ENCODE measurements around the gene DEFB119. TPM values are rescaled to one million over a fixed set of nuclear protein-coding genes. Genes with fewer than 3 reads are reported as not detected.

Gene DEFB119
- total RNA-seq, 1 experiment from 2014 or later, result not detected

DNA sequence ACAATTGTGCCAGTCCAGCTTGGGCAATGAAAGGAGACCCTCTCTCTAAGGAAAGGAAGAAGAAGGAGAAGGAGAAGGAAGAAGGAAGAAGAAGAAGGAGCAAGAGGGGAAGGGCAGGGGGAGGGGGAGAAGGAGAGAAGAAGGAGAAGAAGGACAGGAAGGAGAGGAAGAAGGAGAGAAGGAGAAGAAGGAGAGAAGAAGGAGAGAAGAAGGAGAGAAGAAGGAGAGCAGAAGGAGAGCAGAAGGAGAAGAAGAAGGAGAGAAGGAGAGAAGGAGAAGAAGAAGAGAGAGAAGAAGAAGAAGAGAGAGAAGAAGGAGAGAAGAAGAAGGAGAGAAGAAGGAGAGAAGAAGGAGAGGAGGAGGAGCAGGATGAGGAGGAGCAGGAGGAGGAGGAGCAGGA, 59.5 kb downstream of the DEFB119 start:
- no peaks in the 10 kb centered on the region for H3K4me1 ChIP-seq (ENCODE audit: control insufficient read depth in 1 of 2, insufficient read depth in 2 of 2, low read length in 2 of 2)
- BruUV-seq (replicated peaks), result no TSS peak
- ChIA-PET CTCF (no interaction called here), RAD21 (ENCODE audit: low non-redundant PET in 1 of 2, low total read pairs in 2 of 2, uncharacterized antibody in 2 of 2, unreplicated experiment in 2 of 2) (no interaction called here), POLR2A (no interaction called here)
- no peaks in the 10 kb centered on the region for H3K9me2 ChIP-seq (ENCODE audit: insufficient read depth)
- no peaks in the 10 kb centered on the region for H3K36me3 ChIP-seq (ENCODE audit: control insufficient read depth in 1 of 2, insufficient read depth in 2 of 2, low read length in 2 of 2)
- DNase-seq (ENCODE audit: low read depth, low spot score) (no peak), ATAC-seq (no peak)
- intact Hi-C loops (cut with micrococcal nuclease), result no loop called here
- H3K4me2 ChIP-seq (ENCODE audit: low read length), result no peak overlapping the region
- H3K79me2 ChIP-seq (ENCODE audit: insufficient read depth, low read length), result no peaks in the 10 kb centered on the region
- no peak overlapping the region for H3K4me3 ChIP-seq (replicated peaks in 1 of 2; ENCODE audit: low read depth in 1 of 2, low read length in 2 of 2)
- no peak overlapping the region for H3K27ac ChIP-seq (ENCODE audit: low read depth, low read length)
- no peaks in the 10 kb centered on the region for H3K9me3 ChIP-seq (ENCODE audit: control insufficient read depth in 1 of 2, insufficient read depth in 1 of 2, low read depth in 1 of 2, low read length in 2 of 2)
- no peaks in the 10 kb centered on the region for H4K20me1 ChIP-seq (ENCODE audit: insufficient read depth)
- H2AFZ ChIP-seq (ENCODE audit: low read depth, low read length, poor library complexity, severe bottlenecking), result no peak overlapping the region
- H3K27me3 ChIP-seq (ENCODE audit: insufficient read depth, low read length), result peaks cover 20% of the 10 kb centered on the region; the same call in 1 of the 2 replicates
- H3K9ac ChIP-seq (ENCODE audit: low read length), result no peak overlapping the region
- no peak for TF ChIP-seq EZH2phosphoT487 (IDR thresholded peaks at IDR 0.05; ENCODE audit: borderline replicate concordance)
- no peak for TF ChIP-seq SIN3A (IDR thresholded peaks at IDR 0.05; ENCODE audit: low read depth)
- TF ChIP-seq ZFX (IDR thresholded peaks at IDR 0.05), result no peak
- TF ChIP-seq TCF7L2 (IDR thresholded peaks at IDR 0.05; ENCODE audit: borderline replicate concordance, extremely low read depth, insufficient read depth, insufficient read length), result no peak
- TF ChIP-seq ELF1 (IDR thresholded peaks at IDR 0.05; ENCODE audit: borderline replicate concordance, low read depth), result no peak
- no peak for TF ChIP-seq SRF (IDR thresholded peaks at IDR 0.05; ENCODE audit: low read depth)
- TF ChIP-seq POLR2AphosphoS5 (IDR thresholded peaks at IDR 0.05; ENCODE audit: low read depth, low read length), result no peak
- TF ChIP-seq SP1 (IDR thresholded peaks at IDR 0.05; ENCODE audit: low read depth), result no peak
- TF ChIP-seq EZH2 (IDR thresholded peaks at IDR 0.05), result no peak
- TF ChIP-seq, protein P1, sequence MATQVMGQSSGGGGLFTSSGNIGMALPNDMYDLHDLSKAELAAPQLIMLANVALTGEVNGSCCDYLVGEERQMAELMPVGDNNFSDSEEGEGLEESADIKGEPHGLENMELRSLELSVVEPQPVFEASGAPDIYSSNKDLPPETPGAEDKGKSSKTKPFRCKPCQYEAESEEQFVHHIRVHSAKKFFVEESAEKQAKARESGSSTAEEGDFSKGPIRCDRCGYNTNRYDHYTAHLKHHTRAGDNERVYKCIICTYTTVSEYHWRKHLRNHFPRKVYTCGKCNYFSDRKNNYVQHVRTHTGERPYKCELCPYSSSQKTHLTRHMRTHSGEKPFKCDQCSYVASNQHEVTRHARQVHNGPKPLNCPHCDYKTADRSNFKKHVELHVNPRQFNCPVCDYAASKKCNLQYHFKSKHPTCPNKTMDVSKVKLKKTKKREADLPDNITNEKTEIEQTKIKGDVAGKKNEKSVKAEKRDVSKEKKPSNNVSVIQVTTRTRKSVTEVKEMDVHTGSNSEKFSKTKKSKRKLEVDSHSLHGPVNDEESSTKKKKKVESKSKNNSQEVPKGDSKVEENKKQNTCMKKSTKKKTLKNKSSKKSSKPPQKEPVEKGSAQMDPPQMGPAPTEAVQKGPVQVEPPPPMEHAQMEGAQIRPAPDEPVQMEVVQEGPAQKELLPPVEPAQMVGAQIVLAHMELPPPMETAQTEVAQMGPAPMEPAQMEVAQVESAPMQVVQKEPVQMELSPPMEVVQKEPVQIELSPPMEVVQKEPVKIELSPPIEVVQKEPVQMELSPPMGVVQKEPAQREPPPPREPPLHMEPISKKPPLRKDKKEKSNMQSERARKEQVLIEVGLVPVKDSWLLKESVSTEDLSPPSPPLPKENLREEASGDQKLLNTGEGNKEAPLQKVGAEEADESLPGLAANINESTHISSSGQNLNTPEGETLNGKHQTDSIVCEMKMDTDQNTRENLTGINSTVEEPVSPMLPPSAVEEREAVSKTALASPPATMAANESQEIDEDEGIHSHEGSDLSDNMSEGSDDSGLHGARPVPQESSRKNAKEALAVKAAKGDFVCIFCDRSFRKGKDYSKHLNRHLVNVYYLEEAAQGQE (IDR thresholded peaks at IDR 0.05; ENCODE audit: low read depth), result no peak
- TF ChIP-seq ZNF274 (IDR thresholded peaks at IDR 0.05; ENCODE audit: low read depth, low read length), result no peak
- no peak for TF ChIP-seq ZBTB33 (IDR thresholded peaks at IDR 0.05; ENCODE audit: extremely low read depth, insufficient replicate concordance, low read length)

Other genes starting within 250 kb of the DEFB119 start
- not detected for gene DEFB115, start 132.9 kb downstream of the DEFB119 start, total RNA-seq (2021; ENCODE audit: unreplicated experiment)
- gene DEFB116, start 82.0 kb downstream of the DEFB119 start, total RNA-seq (2021; ENCODE audit: unreplicated experiment), result not detected
- not detected for gene DEFB118, start 22.0 kb downstream of the DEFB119 start, total RNA-seq (2021; ENCODE audit: unreplicated experiment)
- gene DEFB121, start 15.6 kb upstream of the DEFB119 start, total RNA-seq (2021; ENCODE audit: unreplicated experiment), result not detected
- gene DEFB123, start 50.0 kb upstream of the DEFB119 start, total RNA-seq (2021; ENCODE audit: unreplicated experiment), result not detected
- gene DEFB124, start 84.5 kb upstream of the DEFB119 start, total RNA-seq (2021; ENCODE audit: unreplicated experiment), result not detected
- gene REM1, start 84.7 kb upstream of the DEFB119 start, total RNA-seq (2021; ENCODE audit: unreplicated experiment), result not detected
- 183 TPM for gene HM13, start 123.9 kb upstream of the DEFB119 start, total RNA-seq (2021; ENCODE audit: unreplicated experiment)
- 811 TPM for gene ID1, start 214.7 kb upstream of the DEFB119 start, total RNA-seq (2021; ENCODE audit: unreplicated experiment)
- not detected for gene COX4I2, start 247.3 kb upstream of the DEFB119 start, total RNA-seq (2021; ENCODE audit: unreplicated experiment)

Data from HCT116 (cell line).